K562 (cell line): ENCODE results near the gene LIX1L. TPM values are rescaled to one million over a fixed set of nuclear protein-coding genes. Genes with fewer than 3 reads are reported as not detected.

Source experiments
- C11orf30 ChIP-seq: fragments of 450-650 bp; IDR thresholded peaks from 2 replicates; pipeline ENCODE4 v1.6.1; 2016; ENCODE audit warnings: low read depth, mild to moderate bottlenecking
- ETS2 ChIP-seq: IDR thresholded peaks from 2 replicates; pipeline ENCODE4 v1.6.1; 2016; ENCODE audit warnings: borderline replicate concordance, missing genetic modification characterization, mild to moderate bottlenecking, moderate library complexity, missing compliant biosample characterization; ENCODE audit not compliant: poor library complexity, severe bottlenecking
- HDAC8 ChIP-seq: fragments of 450-650 bp; IDR thresholded peaks from 2 replicates; pipeline ENCODE4 v1.6.1; 2016; ENCODE audit warnings: mild to moderate bottlenecking, missing genetic modification characterization, moderate library complexity, missing compliant biosample characterization
- ID3 ChIP-seq, 2 experiments: fragments of 250-450 bp in 1 of 2; fragments of 450-650 bp in 1 of 2; sonication (Bioruptor Pico) in 1 of 2; IDR thresholded peaks; 2 replicates each; pipeline versions ENCODE4 v1.6.1 to v1.8.0; 2016 to 2021; ENCODE audit warnings: mild to moderate bottlenecking in 2 of 2, moderate library complexity in 2 of 2, missing compliant biosample characterization in 1 of 2, missing genetic modification characterization in 1 of 2
- MEF2A ChIP-seq: IDR thresholded peaks from 2 replicates; pipeline ENCODE4 v1.6.1; 2011; ENCODE audit warnings: low read depth, mild to moderate bottlenecking, low read length, moderate library complexity; ENCODE audit not compliant: control insufficient read depth
- SMC3 ChIP-seq: conservative IDR thresholded peaks from 2 replicates; pipeline ENCODE4 v1.6.1; 2011; ENCODE audit warnings: low read depth, low read length, improper control_type of control experiment; ENCODE audit not compliant: insufficient read depth
- ZBED1 ChIP-seq: IDR thresholded peaks from 2 replicates; pipeline ENCODE4 v1.6.1; 2014
- ZKSCAN8 ChIP-seq: fragments of 200-800 bp; sonication (Bioruptor generic); IDR thresholded peaks from 2 replicates; pipeline ENCODE4 v1.6.1; 2016; ENCODE audit warnings: missing genetic modification characterization, missing compliant biosample characterization
- ZNF133 ChIP-seq: fragments of 250-450 bp; sonication (Bioruptor Pico); IDR thresholded peaks from 2 replicates; pipeline ENCODE4 v1.4.0; 2020; ENCODE audit warnings: mild to moderate bottlenecking
- ZNF507 ChIP-seq: conservative IDR thresholded peaks from 2 replicates; pipeline ENCODE4 v1.6.1; 2017; ENCODE audit warnings: missing genetic modification characterization, missing compliant biosample characterization
- ZSCAN32 ChIP-seq: fragments of 450-650 bp; formaldehyde crosslinking; IDR thresholded peaks from 2 replicates; pipeline ENCODE4 v1.4.0; 2020; ENCODE audit warnings: mild to moderate bottlenecking, moderate library complexity
- polyA plus RNA-seq, 8 experiments: library from polyadenylated mRNA; depleted of rRNA in 4 of 8; stranded (reverse) in 5 of 8; unstranded in 3 of 8; fragments of >200 nt; fragmentation: Nextera tagmentation in 2 of 8; fragmentation: Illumina TruSeq in 1 of 8; extraction: Ambion mirVana in 2 of 8; extraction: Trizol in 1 of 8; gene quantifications; 2 replicates each; pipeline versions ENCODE4 v1.2.1 to v1.2.3, GENCODE V29; 2011 to 2014; ENCODE audit warnings: inconsistent platforms in 1 of 8, missing spikeins in 1 of 8
- total RNA-seq, 7 experiments: library from RNA; depleted of rRNA in 6 of 7; stranded (reverse); fragments of >200 nt in 6 of 7; fragmentation: Illumina TruSeq in 2 of 7; extraction: Trizol in 2 of 7; gene quantifications; 2 replicates each; pipeline versions ENCODE4 v1.2.1 to v1.2.3, GENCODE V29; 2011 to 2021; ENCODE audit warnings: low replicate concordance in 1 of 7
- TF ChIP-seq, protein P1 (sequence below): fragments of 150-350 bp; conservative IDR thresholded peaks from 2 replicates; pipeline ENCODE4 v1.6.1; 2014; ENCODE audit warnings: low read length
- TF ChIP-seq, protein P2 (sequence below): fragments of 450-650 bp; IDR thresholded peaks from 2 replicates; pipeline ENCODE4 v1.7.0; 2016; ENCODE audit warnings: borderline replicate concordance
- TF ChIP-seq, protein P3 (sequence below): sonication (generic); formaldehyde crosslinking; IDR thresholded peaks from 2 replicates; pipeline ENCODE4 v1.8.1; 2022; ENCODE audit warnings: missing genetic modification reagents
- TF ChIP-seq, protein P4 (sequence below): sonication (generic); formaldehyde crosslinking; IDR thresholded peaks from 2 replicates; pipeline ENCODE4 v1.8.1; 2023; ENCODE audit warnings: mild to moderate bottlenecking, missing genetic modification reagents, moderate library complexity
- TF ChIP-seq, protein P5 (sequence below): fragments of 250-450 bp; sonication (Bioruptor Pico); IDR thresholded peaks from 2 replicates; pipeline ENCODE4 v1.8.0; 2021; ENCODE audit warnings: moderate library complexity, mild to moderate bottlenecking, inconsistent platforms

The LIX1L gene
- total and polyA plus RNA-seq, 9 of the 15 experiments (the other 6 are each of a cell fraction or from before 2014, with no cell fraction given) = 4.6 to 26.5 (median 12.5) TPM

DNA sequence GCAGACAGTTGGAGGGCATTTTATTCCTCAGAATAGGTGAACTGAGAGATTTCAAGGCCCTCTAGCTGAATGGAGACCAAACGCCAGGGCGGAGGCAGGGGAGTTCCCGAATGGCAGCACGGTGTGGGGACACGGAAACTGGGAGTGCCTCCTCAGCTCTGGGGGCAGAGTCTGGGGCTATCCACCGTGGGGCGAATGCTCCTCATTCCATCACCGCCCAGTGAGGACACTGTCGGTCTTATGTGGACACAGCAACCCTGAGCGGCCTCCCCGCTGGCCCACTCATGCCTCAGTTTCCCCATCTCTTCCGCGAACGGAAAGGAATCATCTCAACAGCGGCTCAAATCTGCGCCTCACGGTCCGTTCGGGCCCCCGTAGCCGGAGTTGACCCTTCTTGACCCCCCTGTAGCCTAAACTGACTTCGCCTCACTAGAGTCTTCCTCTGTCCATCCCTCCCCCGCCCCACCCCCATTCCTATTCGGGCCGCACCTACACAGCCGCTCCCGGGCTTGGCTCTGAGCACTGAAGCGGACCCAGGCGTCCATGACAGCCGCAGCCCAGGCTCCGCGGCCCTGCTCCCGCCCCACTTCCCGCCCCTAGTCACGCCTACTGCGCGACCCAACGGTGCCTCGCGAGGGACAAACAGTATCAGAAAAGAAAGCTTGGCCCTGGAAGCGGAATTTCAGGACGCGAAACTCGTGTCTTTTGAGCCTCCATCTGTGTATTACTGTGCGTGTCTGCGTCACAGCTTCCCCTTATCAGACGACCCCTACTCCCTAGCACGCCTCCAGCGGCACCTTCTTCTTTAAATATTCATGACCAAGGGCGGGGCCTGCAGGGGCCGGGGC is 39.4 kb downstream of the LIX1L start, which contains the start of gene PEX11B (continued):
- TF ChIP-seq, protein P1, sequence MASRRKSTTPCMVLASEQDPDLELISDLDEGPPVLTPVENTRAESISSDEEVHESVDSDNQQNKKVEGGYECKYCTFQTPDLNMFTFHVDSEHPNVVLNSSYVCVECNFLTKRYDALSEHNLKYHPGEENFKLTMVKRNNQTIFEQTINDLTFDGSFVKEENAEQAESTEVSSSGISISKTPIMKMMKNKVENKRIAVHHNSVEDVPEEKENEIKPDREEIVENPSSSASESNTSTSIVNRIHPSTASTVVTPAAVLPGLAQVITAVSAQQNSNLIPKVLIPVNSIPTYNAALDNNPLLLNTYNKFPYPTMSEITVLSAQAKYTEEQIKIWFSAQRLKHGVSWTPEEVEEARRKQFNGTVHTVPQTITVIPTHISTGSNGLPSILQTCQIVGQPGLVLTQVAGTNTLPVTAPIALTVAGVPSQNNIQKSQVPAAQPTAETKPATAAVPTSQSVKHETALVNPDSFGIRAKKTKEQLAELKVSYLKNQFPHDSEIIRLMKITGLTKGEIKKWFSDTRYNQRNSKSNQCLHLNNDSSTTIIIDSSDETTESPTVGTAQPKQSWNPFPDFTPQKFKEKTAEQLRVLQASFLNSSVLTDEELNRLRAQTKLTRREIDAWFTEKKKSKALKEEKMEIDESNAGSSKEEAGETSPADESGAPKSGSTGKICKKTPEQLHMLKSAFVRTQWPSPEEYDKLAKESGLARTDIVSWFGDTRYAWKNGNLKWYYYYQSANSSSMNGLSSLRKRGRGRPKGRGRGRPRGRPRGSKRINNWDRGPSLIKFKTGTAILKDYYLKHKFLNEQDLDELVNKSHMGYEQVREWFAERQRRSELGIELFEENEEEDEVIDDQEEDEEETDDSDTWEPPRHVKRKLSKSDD = 0 out of 2 replicates have a peak, but pooled peaks have one; percentile 55
- TF ChIP-seq MEF2A = no peak
- TF ChIP-seq ETS2 (tag) = no peak
- TF ChIP-seq, protein P2, sequence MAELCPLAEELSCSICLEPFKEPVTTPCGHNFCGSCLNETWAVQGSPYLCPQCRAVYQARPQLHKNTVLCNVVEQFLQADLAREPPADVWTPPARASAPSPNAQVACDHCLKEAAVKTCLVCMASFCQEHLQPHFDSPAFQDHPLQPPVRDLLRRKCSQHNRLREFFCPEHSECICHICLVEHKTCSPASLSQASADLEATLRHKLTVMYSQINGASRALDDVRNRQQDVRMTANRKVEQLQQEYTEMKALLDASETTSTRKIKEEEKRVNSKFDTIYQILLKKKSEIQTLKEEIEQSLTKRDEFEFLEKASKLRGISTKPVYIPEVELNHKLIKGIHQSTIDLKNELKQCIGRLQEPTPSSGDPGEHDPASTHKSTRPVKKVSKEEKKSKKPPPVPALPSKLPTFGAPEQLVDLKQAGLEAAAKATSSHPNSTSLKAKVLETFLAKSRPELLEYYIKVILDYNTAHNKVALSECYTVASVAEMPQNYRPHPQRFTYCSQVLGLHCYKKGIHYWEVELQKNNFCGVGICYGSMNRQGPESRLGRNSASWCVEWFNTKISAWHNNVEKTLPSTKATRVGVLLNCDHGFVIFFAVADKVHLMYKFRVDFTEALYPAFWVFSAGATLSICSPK = no peak
- no peak for TF ChIP-seq ZKSCAN8 (CRISPR knock-in tag)
- no peak for TF ChIP-seq ZNF507 (tag)
- no peak for TF ChIP-seq HDAC8 (tag)
- TF ChIP-seq C11orf30 = peak; percentile 76
- TF ChIP-seq SMC3 = no peak
- TF ChIP-seq, protein P3, sequence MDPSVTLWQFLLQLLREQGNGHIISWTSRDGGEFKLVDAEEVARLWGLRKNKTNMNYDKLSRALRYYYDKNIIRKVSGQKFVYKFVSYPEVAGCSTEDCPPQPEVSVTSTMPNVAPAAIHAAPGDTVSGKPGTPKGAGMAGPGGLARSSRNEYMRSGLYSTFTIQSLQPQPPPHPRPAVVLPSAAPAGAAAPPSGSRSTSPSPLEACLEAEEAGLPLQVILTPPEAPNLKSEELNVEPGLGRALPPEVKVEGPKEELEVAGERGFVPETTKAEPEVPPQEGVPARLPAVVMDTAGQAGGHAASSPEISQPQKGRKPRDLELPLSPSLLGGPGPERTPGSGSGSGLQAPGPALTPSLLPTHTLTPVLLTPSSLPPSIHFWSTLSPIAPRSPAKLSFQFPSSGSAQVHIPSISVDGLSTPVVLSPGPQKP (CRISPR knock-in tag) = no peak
- TF ChIP-seq, protein P4, sequence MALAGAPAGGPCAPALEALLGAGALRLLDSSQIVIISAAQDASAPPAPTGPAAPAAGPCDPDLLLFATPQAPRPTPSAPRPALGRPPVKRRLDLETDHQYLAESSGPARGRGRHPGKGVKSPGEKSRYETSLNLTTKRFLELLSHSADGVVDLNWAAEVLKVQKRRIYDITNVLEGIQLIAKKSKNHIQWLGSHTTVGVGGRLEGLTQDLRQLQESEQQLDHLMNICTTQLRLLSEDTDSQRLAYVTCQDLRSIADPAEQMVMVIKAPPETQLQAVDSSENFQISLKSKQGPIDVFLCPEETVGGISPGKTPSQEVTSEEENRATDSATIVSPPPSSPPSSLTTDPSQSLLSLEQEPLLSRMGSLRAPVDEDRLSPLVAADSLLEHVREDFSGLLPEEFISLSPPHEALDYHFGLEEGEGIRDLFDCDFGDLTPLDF (CRISPR knock-in tag) = no peak; the same call in 1 of the 2 replicates
- no peak for TF ChIP-seq ID3 (CRISPR knock-in tag; IDR thresholded peaks at IDR 0.05)
- TF ChIP-seq ID3 (tag; IDR thresholded peaks at IDR 0.05) = 0 out of 2 replicates have a peak, but pooled peaks have one; percentile 39
- TF ChIP-seq, protein P5, sequence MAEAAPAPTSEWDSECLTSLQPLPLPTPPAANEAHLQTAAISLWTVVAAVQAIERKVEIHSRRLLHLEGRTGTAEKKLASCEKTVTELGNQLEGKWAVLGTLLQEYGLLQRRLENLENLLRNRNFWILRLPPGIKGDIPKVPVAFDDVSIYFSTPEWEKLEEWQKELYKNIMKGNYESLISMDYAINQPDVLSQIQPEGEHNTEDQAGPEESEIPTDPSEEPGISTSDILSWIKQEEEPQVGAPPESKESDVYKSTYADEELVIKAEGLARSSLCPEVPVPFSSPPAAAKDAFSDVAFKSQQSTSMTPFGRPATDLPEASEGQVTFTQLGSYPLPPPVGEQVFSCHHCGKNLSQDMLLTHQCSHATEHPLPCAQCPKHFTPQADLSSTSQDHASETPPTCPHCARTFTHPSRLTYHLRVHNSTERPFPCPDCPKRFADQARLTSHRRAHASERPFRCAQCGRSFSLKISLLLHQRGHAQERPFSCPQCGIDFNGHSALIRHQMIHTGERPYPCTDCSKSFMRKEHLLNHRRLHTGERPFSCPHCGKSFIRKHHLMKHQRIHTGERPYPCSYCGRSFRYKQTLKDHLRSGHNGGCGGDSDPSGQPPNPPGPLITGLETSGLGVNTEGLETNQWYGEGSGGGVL (CRISPR knock-in tag) = no peak
- no peak for TF ChIP-seq ZSCAN32 (CRISPR knock-in tag)
- no peak for TF ChIP-seq ZBED1
- TF ChIP-seq ZNF133 = no peak
